SK-N-SH (cell line): Measurements from ENCODE around the gene C2CD3. TPM values are rescaled to one million over a fixed set of nuclear protein-coding genes. Genes with fewer than 3 reads are reported as not detected.

Source experiments
- CTCF ChIA-PET: fragments of 300-600, 350-600 bp; formaldehyde crosslinking; extraction: SDS; loops from one replicate; lab custom pipeline; 2021; lab: Yijun Ruan, JAX
- POLR2A ChIA-PET: fragments of 350-600 bp; sonication (Branson Sonifier 250); formaldehyde crosslinking; extraction: SDS; loops from one replicate; lab custom pipeline; 2020; ENCODE audit warnings: antibody characterized with exemption, inconsistent platforms; lab: Yijun Ruan, JAX
- DNase-seq: peaks from one replicate; pipeline ENCODE4 v3.0.0; 2012
- H2AFZ ChIP-seq: fragments of 200-600 bp; sonication (generic); 2 replicates; pipeline ENCODE4 v1.8.1; 2016; ENCODE audit warnings: antibody characterized with exemption, mild to moderate bottlenecking, low read depth
- H3F3A ChIP-seq: fragments of 200-600 bp; sonication (generic); replicated peaks from 2 replicates; pipeline ENCODE3; 2016; ENCODE audit warnings: antibody characterized with exemption, mild to moderate bottlenecking; ENCODE audit not compliant: insufficient read depth
- H3K27ac ChIP-seq, 2 experiments: fragments of 200-500 bp in 1 of 2; fragments of 200-600 bp in 1 of 2; sonication (Bioruptor generic) in 1 of 2; sonication (generic), shearing (Covaris generic) in 1 of 2; 2 replicates each; pipeline versions ENCODE4 v1.5.1 to v1.6.1; 2014 to 2016; ENCODE audit warnings: low read depth in 2 of 2, inconsistent platforms in 1 of 2, low read length in 1 of 2, mild to moderate bottlenecking in 1 of 2, mixed read lengths in 1 of 2
- H3K27me3 ChIP-seq: fragments of 200-600 bp; sonication (generic), shearing (Covaris generic); 2 replicates; pipeline ENCODE4 v1.6.1; 2016; ENCODE audit warnings: mixed run types; ENCODE audit not compliant: insufficient read depth
- H3K36me3 ChIP-seq, 2 experiments: fragments of 200-500 bp in 1 of 2; fragments of 200-600 bp in 1 of 2; sonication (Bioruptor generic) in 1 of 2; sonication (generic) in 1 of 2; replicated peaks in 1 of 2; 2 replicates each; pipeline versions ENCODE3 to v1.5.1; 2014 to 2016; ENCODE audit warnings: low read length in 1 of 2, mild to moderate bottlenecking in 1 of 2; ENCODE audit not compliant: insufficient read depth in 2 of 2, control insufficient read depth in 1 of 2
- H3K4me1 ChIP-seq, 2 experiments: fragments of 200-500 bp in 1 of 2; fragments of 200-600 bp in 1 of 2; sonication (Bioruptor generic) in 1 of 2; sonication (generic), shearing (Covaris generic) in 1 of 2; 2 replicates each; pipeline versions ENCODE4 v1.5.1 to v1.6.1; 2014 to 2016; ENCODE audit warnings: low read depth in 1 of 2, low read length in 1 of 2, mixed run types in 1 of 2; ENCODE audit not compliant: insufficient read depth in 2 of 2, control insufficient read depth in 1 of 2
- H3K4me2 ChIP-seq: fragments of 200-600 bp; sonication (generic), shearing (Covaris generic); 2 replicates; pipeline ENCODE4 v1.6.1; 2017; ENCODE audit warnings: mixed run types
- H3K4me3 ChIP-seq, 2 experiments: fragments of 200-500 bp in 1 of 2; fragments of 200-600 bp in 1 of 2; sonication (Bioruptor generic) in 1 of 2; sonication (generic), shearing (Covaris generic) in 1 of 2; 2 replicates each; pipeline versions ENCODE4 v1.5.1 to v1.8.1; 2014 to 2016; ENCODE audit warnings: low read depth in 2 of 2, inconsistent platforms in 1 of 2, low read length in 1 of 2, mild to moderate bottlenecking in 1 of 2, mixed read lengths in 1 of 2, moderate library complexity in 1 of 2
- H3K79me2 ChIP-seq: fragments of 200-600 bp; sonication (generic); 2 replicates; pipeline ENCODE4 v1.8.1; 2017; ENCODE audit warnings: mild to moderate bottlenecking; ENCODE audit not compliant: insufficient read depth
- H3K9ac ChIP-seq: fragments of 200-600 bp; sonication (generic); 2 replicates; pipeline ENCODE4 v1.6.1; 2017; ENCODE audit warnings: mixed run types
- H3K9me2 ChIP-seq: fragments of 200-600 bp; sonication (generic); 2 replicates; pipeline ENCODE4 v1.6.1; 2017; ENCODE audit warnings: mixed run types
- H3K9me3 ChIP-seq: fragments of 200-600 bp; sonication (generic); 2 replicates; pipeline ENCODE4 v1.6.1; 2017; ENCODE audit warnings: mixed run types, mild to moderate bottlenecking, moderate library complexity
- H4K20me1 ChIP-seq: fragments of 200-600 bp; sonication (generic); 2 replicates; pipeline ENCODE4 v1.6.1; 2017; ENCODE audit warnings: mild to moderate bottlenecking, mixed run types; ENCODE audit not compliant: insufficient read depth
- CHD2 ChIP-seq: fragments of 150-350 bp; IDR thresholded peaks from 2 replicates; pipeline ENCODE4 v1.6.1; 2018; ENCODE audit warnings: low read length; ENCODE audit not compliant: partially characterized antibody
- EP300 ChIP-seq, 2 experiments: IDR thresholded peaks; 2 replicates each; pipeline versions ENCODE4 v1.4.0 to v1.6.1; 2012; ENCODE audit warnings: borderline replicate concordance in 1 of 2, low read depth in 1 of 2, low read length in 1 of 2
- EZH2phosphoT487 ChIP-seq: fragments of 200-600 bp; sonication (generic); IDR thresholded peaks from 2 replicates; pipeline ENCODE4 v1.6.1; 2017; ENCODE audit warnings: low read depth, mixed run types, mild to moderate bottlenecking, antibody characterized with exemption, moderate library complexity, borderline replicate concordance
- GABPA ChIP-seq: IDR thresholded peaks from 2 replicates; pipeline ENCODE4 v1.4.0; 2012; ENCODE audit warnings: low read depth, mild to moderate bottlenecking
- IRF3 ChIP-seq: fragments of 150-350 bp; IDR thresholded peaks from 2 replicates; pipeline ENCODE4 v1.6.1; 2016; ENCODE audit warnings: mild to moderate bottlenecking, low read depth, low read length
- MAX ChIP-seq: IDR thresholded peaks from 2 replicates; pipeline ENCODE4 v1.4.0; 2012; ENCODE audit warnings: low read depth
- MEF2A ChIP-seq: IDR thresholded peaks from 2 replicates; pipeline ENCODE4 v1.4.0; 2012; ENCODE audit warnings: low read depth, borderline replicate concordance
- MXI1 ChIP-seq: IDR thresholded peaks from 2 replicates; pipeline ENCODE4 v1.6.1; 2012; ENCODE audit warnings: mild to moderate bottlenecking, low read depth, low read length, improper control_type of control experiment
- NFIC ChIP-seq: IDR thresholded peaks from 2 replicates; pipeline ENCODE4 v1.4.0; 2012; ENCODE audit warnings: borderline replicate concordance
- NRF1 ChIP-seq: IDR thresholded peaks from 2 replicates; pipeline ENCODE4 v1.6.1; 2012; ENCODE audit warnings: low read depth, mild to moderate bottlenecking, low read length
- PBX3 ChIP-seq: IDR thresholded peaks from 2 replicates; pipeline ENCODE4; 2012
- POLR2AphosphoS5 ChIP-seq: IDR thresholded peaks from 2 replicates; pipeline ENCODE4 v1.6.1; 2012; ENCODE audit warnings: low read depth, low read length
- REST ChIP-seq: IDR thresholded peaks from 2 replicates; pipeline ENCODE4 v1.6.1; 2012; ENCODE audit warnings: mild to moderate bottlenecking, low read depth, low read length, moderate library complexity
- RFX5 ChIP-seq: IDR thresholded peaks from 2 replicates; pipeline ENCODE4 v1.6.1; 2012; ENCODE audit warnings: mild to moderate bottlenecking, improper control_type of control experiment, low read length
- SIN3A ChIP-seq: IDR thresholded peaks from 2 replicates; pipeline ENCODE4 v1.6.1; 2012; ENCODE audit warnings: low read depth, mild to moderate bottlenecking, low read length, moderate library complexity, borderline replicate concordance
- SMC3 ChIP-seq: IDR thresholded peaks from 2 replicates; pipeline ENCODE4 v1.6.1; 2012; ENCODE audit warnings: low read depth, low read length, improper control_type of control experiment
- TCF12 ChIP-seq: IDR thresholded peaks from 2 replicates; pipeline ENCODE4 v1.4.0; 2012
- TEAD4 ChIP-seq: IDR thresholded peaks from 2 replicates; pipeline ENCODE4 v1.4.0; 2012; ENCODE audit warnings: mild to moderate bottlenecking, borderline replicate concordance; ENCODE audit not compliant: insufficient read depth
- USF1 ChIP-seq: IDR thresholded peaks from 2 replicates; pipeline ENCODE4 v1.4.0; 2012; ENCODE audit warnings: low read depth, borderline replicate concordance
- USF2 ChIP-seq: fragments of 150-350 bp; IDR thresholded peaks from 2 replicates; pipeline ENCODE4 v1.6.1; 2017; ENCODE audit warnings: antibody characterized with exemption, low read length, low read depth, borderline replicate concordance
- WGBS: methylation state at CpG from one replicate; pipeline ENCODE4 v1.1.6; 2017; ENCODE audit warnings: low lambda C conversion rate; 5-methylcytosine and 5-hydroxymethylcytosine counted together
- polyA plus RNA-seq, 3 experiments: library from polyadenylated mRNA; depleted of rRNA; stranded (reverse); fragments of >200 nt; gene quantifications; 2 replicates each; pipeline ENCODE4 v1.2.3, GENCODE V29; 2012

The C2CD3 gene
- polyA plus RNA-seq, 1 of the 3 experiments (the other 2 are of a cell fraction): 7.0 TPM

GRCh38 chr11:74022546-74022945 lies 148.3 kb downstream of the C2CD3 start:
- POLR2A ChIA-PET: no interaction called here
- Histone ChIP-seq H3K27me3 (no peaks in the 10 kb centered on the region), H3K9me2 (no peaks in the 10 kb centered on the region), H3K79me2 (no peaks in the 10 kb centered on the region; the same call in 1 of the 2 replicates), H3K4me3 (no peak overlapping the region), H3K36me3 (peaks cover 7 to 23% of the 10 kb centered on the region in 2 experiments), H3K4me2 (no peak overlapping the region), H3K27ac (no peak overlapping the region), H2AFZ (no peak overlapping the region), H3F3A (peaks cover 19% of the 10 kb centered on the region), H4K20me1 (no peaks in the 10 kb centered on the region), H3K4me1 (peaks cover 0 to 20% of the 10 kb centered on the region in 2 experiments; a peak in 1 of 4 replicates), H3K9me3 (no peaks in the 10 kb centered on the region), H3K9ac (no peak overlapping the region)
- CTCF ChIA-PET: no interaction called here
- 98% methylated on average over 6 of the region's 6 CpGs for WGBS
- no peak for TF ChIP-seq EZH2phosphoT487
- no peak for TF ChIP-seq TCF12
- TF ChIP-seq NRF1: no peak
- no peak for TF ChIP-seq SIN3A
- DNase-seq: no peak

GRCh38 chr11:74021998-74022397 lies 148.8 kb downstream of the C2CD3 start:
- Histone ChIP-seq H3K79me2 (no peaks in the 10 kb centered on the region; the same call in 1 of the 2 replicates), H3K36me3 (peaks cover 10 to 28% of the 10 kb centered on the region in 2 experiments), H3K4me3 (no peak overlapping the region), H3K9ac (no peak overlapping the region), H3K4me1 (peaks cover 0 to 19% of the 10 kb centered on the region in 2 experiments; a peak in 1 of 4 replicates), H2AFZ (no peak overlapping the region), H3K9me2 (no peaks in the 10 kb centered on the region), H3K9me3 (no peaks in the 10 kb centered on the region), H3K4me2 (no peak overlapping the region), H3K27me3 (no peaks in the 10 kb centered on the region), H3F3A (peaks cover 17% of the 10 kb centered on the region), H4K20me1 (no peaks in the 10 kb centered on the region), H3K27ac (no peak overlapping the region)
- no peak for DNase-seq
- TF ChIP-seq SIN3A (no peak), MEF2A (no peak), SMC3 (no peak), MXI1 (no peak), RFX5 (no peak), POLR2AphosphoS5 (no peak), CHD2 (no peak), USF1 (no peak), EZH2phosphoT487 (no peak), REST (no peak), EP300 (IDR thresholded peaks at IDR 0.05; ENCODE audit: borderline replicate concordance in 1 of 2, low read depth in 1 of 2, low read length in 1 of 2) (no peak), PBX3 (no peak), IRF3 (no peak), GABPA (no peak), TEAD4 (no peak), NRF1 (no peak), MAX (no peak), USF2 (no peak), NFIC (no peak)
- ChIA-PET POLR2A (no interaction called here), CTCF (no interaction called here)
- over 99% methylated on average over 6 of the region's 6 CpGs for WGBS
